Memory B cell (primary cell): ENCODE measurements around the gene PALLD.
"Not testable (repeated sequence)": the region's sequence is repeated elsewhere in the genome, so short reads cannot be mapped to it uniquely, and the experiment has no call there.

Experiments used
- ATAC-seq: fragments of 150-1000 bp; cut with Tn5 transposase; 2 replicates; pipeline ENCODE4 v1.10.0; 2021; ENCODE audit warnings: low read depth, mild to moderate bottlenecking, moderate library complexity
- DNase-seq, 2 donors: peaks; one replicate each; pipeline ENCODE4 v3.0.0; 2022; ENCODE audit warnings: low spot score in 2 of 2
- H3K27ac Mint-ChIP-seq: one replicate; pipeline ENCODE4 v1.8.0; 2022; ENCODE audit warnings: mild to moderate bottlenecking, moderate library complexity, mixed read lengths
- H3K27me3 Mint-ChIP-seq: one replicate; pipeline ENCODE4 v1.8.0; 2022; ENCODE audit warnings: mixed read lengths
- H3K36me3 Mint-ChIP-seq: one replicate; pipeline ENCODE4 v1.8.0; 2022; ENCODE audit warnings: mild to moderate bottlenecking, mixed read lengths
- H3K4me1 Mint-ChIP-seq: one replicate; pipeline ENCODE4 v1.8.0; 2022; ENCODE audit warnings: mixed read lengths
- H3K4me3 Mint-ChIP-seq: one replicate; pipeline ENCODE4 v1.8.0; 2022; ENCODE audit warnings: mild to moderate bottlenecking, moderate library complexity, mixed read lengths
- H3K9me3 Mint-ChIP-seq: one replicate; pipeline ENCODE4 v1.8.0; 2022; ENCODE audit warnings: mixed read lengths

Gene PALLD

GRCh38 chr4:168496834-168497233 lies at the start of gene PALLD:
PALLD (plus strand) TSS chr4:168497052.
- Mint-ChIP-seq H3K27ac (no peak within 1 kb of the TSS), H3K4me1 (no peaks in the 10 kb centered on the region), H3K36me3 (no peaks in the 10 kb centered on the region), H3K27me3 (peaks cover 11% of the 10 kb centered on the region), H3K9me3 (no peaks in the 10 kb centered on the region), H3K4me3 (no peak within 1 kb of the TSS)
- ATAC-seq, result no peak
- DNase-seq, result no peak

GRCh38 chr4:168449063-168449462 lies 47.8 kb upstream of the PALLD start:
- H3K27me3 Mint-ChIP-seq, DNase-seq, H3K27ac Mint-ChIP-seq, H3K9me3 Mint-ChIP-seq, H3K4me1 Mint-ChIP-seq, ATAC-seq, H3K4me3 Mint-ChIP-seq: not testable (repeated sequence)
- peaks cover 22% of the 10 kb centered on the region for H3K36me3 Mint-ChIP-seq

GRCh38 chr4:168449719-168450452 lies 47.0 kb upstream of the PALLD start:
- peaks cover 7% of the 10 kb centered on the region for H3K4me1 Mint-ChIP-seq
- peaks cover 2% of the 10 kb centered on the region for H3K9me3 Mint-ChIP-seq
- ATAC-seq (no peak), DNase-seq (no peak)
- no peaks in the 10 kb centered on the region for H3K27me3 Mint-ChIP-seq
- H3K27ac Mint-ChIP-seq, result no peak overlapping the region
- no peak overlapping the region for H3K4me3 Mint-ChIP-seq
- peaks cover 26% of the 10 kb centered on the region for H3K36me3 Mint-ChIP-seq

GRCh38 chr4:168451331-168451730 lies 45.5 kb upstream of the PALLD start:
- Mint-ChIP-seq H3K4me3 (no peak overlapping the region), H3K4me1 (peaks cover 7% of the 10 kb centered on the region), H3K9me3 (peaks cover 2% of the 10 kb centered on the region), H3K27me3 (no peaks in the 10 kb centered on the region), H3K36me3 (peaks cover 28% of the 10 kb centered on the region), H3K27ac (peak overlapping the region; percentile 19)
- DNase-seq, result no peak
- ATAC-seq, result no peak

- peaks cover 7% of the 10 kb centered on the region for H3K4me1 Mint-ChIP-seq
- H3K27ac Mint-ChIP-seq, result peak overlapping the region; percentile 19
- H3K9me3 Mint-ChIP-seq, result peaks cover 2% of the 10 kb centered on the region
- ATAC-seq, result no peak
- H3K4me3 Mint-ChIP-seq, result no peak overlapping the region
- H3K36me3 Mint-ChIP-seq, result peaks cover 26% of the 10 kb centered on the region
- H3K27me3 Mint-ChIP-seq, result no peaks in the 10 kb centered on the region
- DNase-seq, result no peak
Observed at GRCh38 chr4:168451744-168452390, 45.0 kb upstream of the PALLD start.

- H3K4me1 Mint-ChIP-seq, result peaks cover 7% of the 10 kb centered on the region
- no peaks in the 10 kb centered on the region for H3K27me3 Mint-ChIP-seq
- DNase-seq (no peak), ATAC-seq (no peak)
- no peak overlapping the region for H3K4me3 Mint-ChIP-seq
- H3K36me3 Mint-ChIP-seq, result peaks cover 28% of the 10 kb centered on the region
- H3K27ac Mint-ChIP-seq, result no peak overlapping the region
- peaks cover 2% of the 10 kb centered on the region for H3K9me3 Mint-ChIP-seq
Observed at GRCh38 chr4:168453146-168453545, 43.7 kb upstream of the PALLD start.

- not testable (repeated sequence) for H3K9me3 Mint-ChIP-seq, DNase-seq, H3K4me1 Mint-ChIP-seq, ATAC-seq, H3K4me3 Mint-ChIP-seq, H3K27me3 Mint-ChIP-seq, H3K27ac Mint-ChIP-seq
- peaks cover 23% of the 10 kb centered on the region for H3K36me3 Mint-ChIP-seq
Observed at GRCh38 chr4:168458256-168458655, 38.6 kb upstream of the PALLD start.

- Mint-ChIP-seq H3K9me3 (no peaks in the 10 kb centered on the region), H3K27ac (no peak overlapping the region), H3K4me3 (no peak overlapping the region), H3K36me3 (peaks cover 15% of the 10 kb centered on the region), H3K27me3 (no peaks in the 10 kb centered on the region), H3K4me1 (no peaks in the 10 kb centered on the region)
- ATAC-seq, result no peak
- no peak for DNase-seq
Observed at GRCh38 chr4:168461821-168462220, 35.0 kb upstream of the PALLD start.

- DNase-seq (no peak), ATAC-seq (no peak)
- no peak overlapping the region for H3K4me3 Mint-ChIP-seq
- no peaks in the 10 kb centered on the region for H3K9me3 Mint-ChIP-seq
- H3K36me3 Mint-ChIP-seq, result peaks cover 30% of the 10 kb centered on the region
- no peaks in the 10 kb centered on the region for H3K27me3 Mint-ChIP-seq
- peaks cover 14% of the 10 kb centered on the region for H3K4me1 Mint-ChIP-seq
- no peak overlapping the region for H3K27ac Mint-ChIP-seq
Observed at GRCh38 chr4:168472920-168473319, 23.9 kb upstream of the PALLD start.

GRCh38 chr4:168474660-168475320 lies 22.1 kb upstream of the PALLD start:
- Mint-ChIP-seq H3K4me3 (no peak overlapping the region), H3K4me1 (peaks cover 27% of the 10 kb centered on the region), H3K36me3 (peaks cover 30% of the 10 kb centered on the region), H3K27me3 (no peaks in the 10 kb centered on the region), H3K27ac (no peak overlapping the region), H3K9me3 (no peaks in the 10 kb centered on the region)
- DNase-seq (no peak), ATAC-seq (no peak)

- Mint-ChIP-seq H3K36me3 (peaks cover 22% of the 10 kb centered on the region), H3K9me3 (no peaks in the 10 kb centered on the region), H3K4me3 (no peak overlapping the region), H3K4me1 (peaks cover 29% of the 10 kb centered on the region), H3K27ac (no peak overlapping the region), H3K27me3 (no peaks in the 10 kb centered on the region)
- no peak for DNase-seq
- ATAC-seq, result no peak
Observed at GRCh38 chr4:168475745-168476144, 21.1 kb upstream of the PALLD start.

GRCh38 chr4:168478868-168479267 lies 18.0 kb upstream of the PALLD start:
- Mint-ChIP-seq H3K36me3 (peaks cover 6% of the 10 kb centered on the region), H3K4me3 (peak overlapping the region; percentile 62), H3K9me3 (peaks cover 3% of the 10 kb centered on the region), H3K4me1 (peaks cover 33% of the 10 kb centered on the region), H3K27ac (peak overlapping the region; percentile 81), H3K27me3 (no peaks in the 10 kb centered on the region)
- no peak for DNase-seq
- no peak for ATAC-seq

GRCh38 chr4:168480931-168481611 lies 15.8 kb upstream of the PALLD start:
- Mint-ChIP-seq H3K4me3 (peak overlapping the region; percentile 99), H3K27ac (peak overlapping the region; percentile 96), H3K4me1 (peaks cover 31% of the 10 kb centered on the region), H3K9me3 (peaks cover 3% of the 10 kb centered on the region), H3K27me3 (no peaks in the 10 kb centered on the region), H3K36me3 (peaks cover 7% of the 10 kb centered on the region)
- DNase-seq, result peak; percentile 13 to 32
- ATAC-seq, result peak; percentile 62

- no peak for DNase-seq
- H3K9me3 Mint-ChIP-seq, result peaks cover 3% of the 10 kb centered on the region
- H3K4me1 Mint-ChIP-seq, result peaks cover 15% of the 10 kb centered on the region
- no peak overlapping the region for H3K27ac Mint-ChIP-seq
- peaks cover 4% of the 10 kb centered on the region for H3K36me3 Mint-ChIP-seq
- no peak overlapping the region for H3K4me3 Mint-ChIP-seq
- H3K27me3 Mint-ChIP-seq, result peaks cover 2% of the 10 kb centered on the region
- no peak for ATAC-seq
Observed at GRCh38 chr4:168483811-168484210, 13.0 kb upstream of the PALLD start.
